B cell (primary cell): ENCODE measurements around the gene CHRNG.

Experiments
- CTCF ChIP-seq: fragments of 200-600 bp; IDR thresholded peaks from one replicate; pipeline ENCODE4 v1.8.0; 2022; ENCODE audit warnings: antibody characterized with exemption, mild to moderate bottlenecking
- EZH2 ChIP-seq: IDR thresholded peaks from 2 replicates; pipeline ENCODE4 v1.6.1; 2012; ENCODE audit warnings: borderline replicate concordance, low read depth, mild to moderate bottlenecking, moderate library complexity, low read length; ENCODE audit not compliant: insufficient read depth, poor library complexity, severe bottlenecking

GRCh38 chr2:232556426-232556825 lies 16.9 kb downstream of the CHRNG start:
- TF ChIP-seq EZH2 (no peak), CTCF (no peak)
